GM18951 (cell line): ENCODE results near the gene COA4.

Source experiments
- POLR2A ChIP-seq: IDR thresholded peaks from 4 replicates; pipeline ENCODE4 v1.6.1; 2011; ENCODE audit warnings: mild to moderate bottlenecking; ENCODE audit not compliant: insufficient read length, insufficient read depth; ENCODE audit errors: extremely low read depth
- in situ Hi-C: fragments of 300-500 bp; cut with MboI; formaldehyde crosslinking; loops from one replicate; pipeline ENCODE4 v1.12.0; 2022; ENCODE audit warnings: low sequenced_read_pairs, mixed read lengths, inconsistent platforms; ENCODE audit not compliant: unreplicated experiment

COA4 gene

GRCh38 chr11:73851046-73851764 is 25.4 kb downstream of the COA4 start:
- in situ Hi-C loops, result no loop called here
- no peak for TF ChIP-seq POLR2A

- in situ Hi-C loops, result no loop called here
- TF ChIP-seq POLR2A, result no peak
Measured at GRCh38 chr11:73839123-73839457, 37.6 kb downstream of the COA4 start.

- in situ Hi-C loops, result no loop called here
- no peak for TF ChIP-seq POLR2A
Measured at GRCh38 chr11:73838443-73839122, 38.1 kb downstream of the COA4 start.

GRCh38 chr11:73833067-73833466 is 43.6 kb downstream of the COA4 start:
- TF ChIP-seq POLR2A, result no peak
- in situ Hi-C loops, result no loop called here

- no peak for TF ChIP-seq POLR2A
- in situ Hi-C loops, result no loop called here
Measured at GRCh38 chr11:73830261-73830660, 46.4 kb downstream of the COA4 start.
